Large intestine (tissue), 3 donors: Measurements from ENCODE around the gene SEMA3G. TPM values are rescaled to one million over a fixed set of nuclear protein-coding genes. Genes with fewer than 3 reads are reported as not detected.

ENCODE experiments used
- DNase-seq, 2 donors: peaks; one replicate each; pipeline versions ENCODE4 v3.0.0 to v3.0.0-alpha.2; 2013
- H3K27ac ChIP-seq: one replicate; pipeline ENCODE4 v1.5.1; 2013; ENCODE audit warnings: low read length
- H3K27me3 ChIP-seq: 2 replicates; pipeline ENCODE4 v1.6.1; 2013; ENCODE audit warnings: low read length; ENCODE audit not compliant: control insufficient read depth, insufficient read depth
- H3K36me3 ChIP-seq: 2 replicates; pipeline ENCODE4 v1.6.1; 2013; ENCODE audit warnings: low read length; ENCODE audit not compliant: control insufficient read depth, insufficient read depth
- H3K4me1 ChIP-seq: one replicate; pipeline ENCODE4 v1.6.1; 2013; ENCODE audit warnings: low read length; ENCODE audit not compliant: control insufficient read depth, insufficient read depth
- H3K4me3 ChIP-seq: one replicate; pipeline ENCODE4 v1.5.1; 2013; ENCODE audit warnings: low read length
- H3K9me3 ChIP-seq: one replicate; pipeline ENCODE4 v1.6.1; 2013; ENCODE audit warnings: mild to moderate bottlenecking, low read depth, low read length, moderate library complexity; ENCODE audit not compliant: control insufficient read depth
- WGBS: methylation state at CpG from one replicate; pipeline ENCODE4 v1.1.5; 2013; ENCODE audit warnings: low lambda C conversion rate; ENCODE audit not compliant: insufficient coverage; 5-methylcytosine and 5-hydroxymethylcytosine counted together
- polyA plus RNA-seq: library from polyadenylated mRNA; unstranded; fragments of 120-200 nt; gene quantifications from one replicate; pipeline ENCODE4 v1.2.1, GENCODE V29; 2013

The SEMA3G gene
- polyA plus RNA-seq, 1 donor, result 2.9 TPM

GRCh38 chr3:52406231-52406661 lies 38.7 kb downstream of the SEMA3G start:
- Histone ChIP-seq H3K36me3 (peaks cover 71% of the 10 kb centered on the region), H3K27me3 (no peaks in the 10 kb centered on the region), H3K9me3 (no peaks in the 10 kb centered on the region), H3K4me1 (peaks cover 5% of the 10 kb centered on the region), H3K4me3 (no peak overlapping the region), H3K27ac (no peak overlapping the region)
- WGBS, result no CpG with 5 or more reads among the region's 11 CpGs
- DNase-seq, result no peak

- peaks cover 77% of the 10 kb centered on the region for H3K36me3 ChIP-seq
- H3K4me1 ChIP-seq, result peaks cover 5% of the 10 kb centered on the region
- H3K4me3 ChIP-seq, result no peak overlapping the region
- no peak for DNase-seq
- H3K9me3 ChIP-seq, result no peaks in the 10 kb centered on the region
- WGBS, result no CpG with 5 or more reads among the region's 4 CpGs
- no peaks in the 10 kb centered on the region for H3K27me3 ChIP-seq
- no peak overlapping the region for H3K27ac ChIP-seq
Measured at GRCh38 chr3:52405601-52406110, 39.2 kb downstream of the SEMA3G start.

DNA sequence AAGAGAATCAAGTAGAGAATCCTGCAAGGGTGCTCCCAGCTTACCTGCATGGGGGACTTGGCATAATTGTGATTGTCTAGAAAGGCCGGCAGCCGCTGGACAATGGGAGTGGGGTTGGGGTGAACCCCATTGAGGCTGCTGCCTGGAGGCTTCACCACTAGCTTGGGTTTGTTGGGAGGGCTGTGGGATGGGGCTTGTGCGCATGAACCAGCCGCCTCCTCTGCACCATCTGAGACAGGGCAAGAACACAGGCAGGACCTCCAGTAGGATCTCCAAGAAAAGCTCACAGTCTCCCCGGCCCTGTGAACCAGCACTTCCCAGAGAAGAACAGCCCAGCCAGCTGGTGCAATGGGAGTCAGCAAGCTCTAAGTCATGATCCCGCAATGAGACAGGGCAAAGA lies 39.8 kb downstream of the SEMA3G start:
- H3K36me3 ChIP-seq, result peaks cover 83% of the 10 kb centered on the region
- H3K27me3 ChIP-seq, result no peaks in the 10 kb centered on the region
- DNase-seq, result no peak
- H3K9me3 ChIP-seq, result no peaks in the 10 kb centered on the region
- H3K27ac ChIP-seq, result no peak overlapping the region
- H3K4me1 ChIP-seq, result peaks cover 5% of the 10 kb centered on the region
- no peak overlapping the region for H3K4me3 ChIP-seq
- WGBS, result 100% methylated on average over 1 of the region's 6 CpGs

GRCh38 chr3:52404391-52404790 lies 40.5 kb downstream of the SEMA3G start:
- WGBS, result 100% methylated on average over 1 of the region's 10 CpGs
- H3K36me3 ChIP-seq, result peaks cover 90% of the 10 kb centered on the region
- H3K27ac ChIP-seq, result no peak overlapping the region
- H3K27me3 ChIP-seq, result no peaks in the 10 kb centered on the region
- H3K4me3 ChIP-seq, result no peak overlapping the region
- DNase-seq, result no peak
- no peaks in the 10 kb centered on the region for H3K9me3 ChIP-seq
- peaks cover 5% of the 10 kb centered on the region for H3K4me1 ChIP-seq

GRCh38 chr3:52403955-52404354 lies 40.9 kb downstream of the SEMA3G start:
- Histone ChIP-seq H3K4me1 (peaks cover 3% of the 10 kb centered on the region), H3K9me3 (no peaks in the 10 kb centered on the region), H3K27me3 (no peaks in the 10 kb centered on the region), H3K4me3 (no peak overlapping the region), H3K27ac (no peak overlapping the region), H3K36me3 (peaks cover 94% of the 10 kb centered on the region)
- no CpG with 5 or more reads among the region's 3 CpGs for WGBS
- DNase-seq, result no peak

DNA sequence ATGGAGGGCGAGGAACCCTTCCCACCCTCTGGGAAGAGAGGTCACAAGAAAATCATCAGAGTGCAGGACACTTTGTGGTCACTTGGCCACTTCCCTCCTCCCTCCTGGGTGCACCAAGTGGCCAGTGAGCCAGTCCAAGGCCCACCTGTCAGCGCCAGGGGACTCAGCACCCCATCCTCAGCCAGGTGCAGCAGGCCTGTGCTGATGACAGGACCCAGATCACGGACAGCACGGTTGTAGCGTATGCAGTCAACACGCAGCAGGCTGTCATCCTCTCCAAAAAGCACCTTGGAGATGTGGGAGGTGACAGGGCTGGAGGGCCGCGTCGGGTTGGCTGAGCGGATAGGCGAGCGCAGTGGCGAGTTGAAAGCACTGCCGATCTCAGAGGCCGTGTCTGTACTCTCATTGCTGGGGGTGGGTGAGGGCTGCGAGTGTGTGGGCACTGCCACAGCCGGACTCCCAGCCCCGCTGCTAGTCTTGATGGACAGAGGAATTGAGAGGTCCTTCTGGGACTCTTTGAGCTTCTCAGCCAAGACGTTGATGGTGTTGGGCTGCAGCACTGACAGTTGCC lies 41.5 kb downstream of the SEMA3G start:
- Histone ChIP-seq H3K4me1 (no peaks in the 10 kb centered on the region), H3K9me3 (no peaks in the 10 kb centered on the region), H3K27me3 (no peaks in the 10 kb centered on the region), H3K27ac (no peak overlapping the region), H3K4me3 (no peak overlapping the region), H3K36me3 (peaks cover 98% of the 10 kb centered on the region)
- WGBS, result 100% methylated on average over 1 of the region's 19 CpGs
- DNase-seq, result no peak

DNA sequence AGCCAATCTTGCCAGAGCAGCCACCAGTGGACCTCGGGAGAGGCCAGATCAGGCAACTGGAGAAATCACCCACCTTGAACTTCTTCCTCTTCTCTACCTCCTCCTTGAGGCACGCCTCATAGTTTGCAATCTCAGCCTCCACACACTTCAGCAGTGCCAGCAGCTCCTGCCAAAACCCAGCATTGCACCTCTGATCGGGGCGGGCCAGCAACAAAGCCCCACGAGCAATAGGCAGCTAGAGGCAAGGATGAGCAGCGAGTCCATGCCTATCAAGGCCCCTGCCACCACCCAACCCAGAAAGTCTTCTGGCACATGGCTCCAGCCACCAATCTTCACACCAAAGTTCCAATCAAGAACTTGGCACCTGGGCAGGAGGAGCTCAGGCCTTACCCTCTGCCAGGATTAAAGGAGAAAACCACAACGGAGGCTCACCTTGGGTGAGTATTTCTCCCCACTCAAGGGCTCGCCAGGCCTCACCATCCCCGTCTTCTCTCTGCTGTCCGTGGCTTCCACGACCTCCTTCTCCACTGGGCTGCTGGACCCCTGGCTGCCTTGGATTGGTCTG lies 42.1 kb downstream of the SEMA3G start:
- DNase-seq, result no peak
- no CpG with 5 or more reads among the region's 11 CpGs for WGBS
- H3K4me1 ChIP-seq, result no peaks in the 10 kb centered on the region
- H3K27ac ChIP-seq, result no peak overlapping the region
- peaks cover 92% of the 10 kb centered on the region for H3K36me3 ChIP-seq
- no peaks in the 10 kb centered on the region for H3K27me3 ChIP-seq
- no peak overlapping the region for H3K4me3 ChIP-seq
- no peaks in the 10 kb centered on the region for H3K9me3 ChIP-seq

- no peaks in the 10 kb centered on the region for H3K9me3 ChIP-seq
- peaks cover 91% of the 10 kb centered on the region for H3K36me3 ChIP-seq
- no peak for DNase-seq
- no peak overlapping the region for H3K4me3 ChIP-seq
- no peaks in the 10 kb centered on the region for H3K4me1 ChIP-seq
- no peaks in the 10 kb centered on the region for H3K27me3 ChIP-seq
- H3K27ac ChIP-seq, result no peak overlapping the region
- no CpG with 5 or more reads among the region's 16 CpGs for WGBS
Measured at GRCh38 chr3:52402101-52402521, 42.8 kb downstream of the SEMA3G start.

DNA sequence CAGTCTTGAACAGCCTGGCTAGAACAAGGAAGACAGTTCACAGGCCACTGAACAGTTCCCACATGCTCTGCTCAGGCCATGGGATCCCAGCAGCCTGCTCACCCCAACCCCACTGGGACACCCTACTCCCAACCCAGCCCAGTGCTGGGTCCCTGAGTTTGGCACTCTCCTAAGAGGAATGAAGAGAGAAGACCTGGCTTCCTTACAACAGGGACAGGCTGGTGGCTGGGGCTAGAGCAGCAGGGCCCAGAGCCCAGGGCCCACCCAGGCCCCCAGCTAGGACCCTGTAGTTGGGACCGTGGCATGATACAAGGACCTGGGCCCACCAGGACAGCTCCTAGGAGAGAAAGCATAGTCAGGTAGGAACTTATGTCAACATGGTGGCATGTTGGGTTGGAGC lies 43.4 kb downstream of the SEMA3G start:
- DNase-seq, result no peak
- no peaks in the 10 kb centered on the region for H3K4me1 ChIP-seq
- H3K4me3 ChIP-seq, result no peak overlapping the region
- no peak overlapping the region for H3K27ac ChIP-seq
- no peaks in the 10 kb centered on the region for H3K27me3 ChIP-seq
- no peaks in the 10 kb centered on the region for H3K9me3 ChIP-seq
- H3K36me3 ChIP-seq, result peaks cover 88% of the 10 kb centered on the region
- no CpG with 5 or more reads among the region's 1 CpG for WGBS

GRCh38 chr3:52401021-52401420 lies 43.9 kb downstream of the SEMA3G start:
- H3K9me3 ChIP-seq, result no peaks in the 10 kb centered on the region
- no peak overlapping the region for H3K27ac ChIP-seq
- H3K4me3 ChIP-seq, result no peak overlapping the region
- WGBS, result no CpG with 5 or more reads among the region's 1 CpG
- no peaks in the 10 kb centered on the region for H3K4me1 ChIP-seq
- H3K36me3 ChIP-seq, result peaks cover 85% of the 10 kb centered on the region
- no peak for DNase-seq
- no peaks in the 10 kb centered on the region for H3K27me3 ChIP-seq

DNA sequence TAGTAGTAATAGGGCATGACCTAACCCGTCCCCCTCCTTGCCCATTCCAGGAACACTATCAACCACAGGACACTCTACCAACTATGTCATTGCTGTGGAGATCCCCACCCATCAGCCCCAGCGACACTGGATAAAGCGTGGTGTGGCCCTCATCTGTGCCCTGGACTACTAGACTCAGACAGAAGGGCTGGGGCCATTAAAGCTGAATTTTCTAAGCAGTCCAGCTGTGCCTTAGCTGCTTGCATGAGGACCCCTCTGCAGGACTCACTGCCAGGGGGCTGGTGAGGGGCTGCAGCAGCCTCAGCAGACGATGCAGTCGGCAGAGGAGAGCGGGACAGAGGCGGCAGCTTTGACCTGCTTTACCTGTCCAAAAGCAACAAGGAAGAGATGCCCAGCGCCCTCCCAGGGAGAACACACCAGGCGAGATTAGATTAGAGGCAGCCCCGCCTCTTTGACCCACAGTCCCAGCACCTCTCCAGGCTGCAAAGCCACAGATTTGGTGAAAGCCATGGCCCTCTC lies 44.6 kb downstream of the SEMA3G start:
- no peak for DNase-seq
- no CpG with 5 or more reads among the region's 10 CpGs for WGBS
- Histone ChIP-seq H3K9me3 (no peaks in the 10 kb centered on the region), H3K27me3 (no peaks in the 10 kb centered on the region), H3K36me3 (peaks cover 78% of the 10 kb centered on the region), H3K4me1 (no peaks in the 10 kb centered on the region), H3K27ac (no peak overlapping the region), H3K4me3 (no peak overlapping the region)
